Measurements from ENCODE around the gene OXGR1. TPM values are rescaled to one million over a fixed set of nuclear protein-coding genes. Genes with fewer than 3 reads are reported as not detected.

OXGR1 gene
- total and polyA plus RNA-seq, 8 donors, result 0.14 to 0.68 (median 0.26) TPM

- no peaks in the 10 kb centered on the region for H3K4me1 ChIP-seq
- TF ChIP-seq CTCF (IDR thresholded peaks at IDR 0.05), result no peak
- no peak overlapping the region for H3K27ac ChIP-seq
- H3K27me3 ChIP-seq, result peaks cover 15 to 55% of the 10 kb centered on the region in 2 donors
- no peaks in the 10 kb centered on the region for H3K9me3 ChIP-seq
- intact Hi-C loops (cut with DNase I), result no loop called here
- H3K4me3 ChIP-seq, result no peak overlapping the region
- no peak for DNase-seq
- ATAC-seq, result no peak
- no peaks in the 10 kb centered on the region for H3K36me3 ChIP-seq
Measured at GRCh38 chr13:97015661-97016350, 21.5 kb upstream of the OXGR1 start.

- DNase-seq, result no peak
- no peak overlapping the region for H3K27ac ChIP-seq
- peaks cover 10 to 47% of the 10 kb centered on the region in 2 donors for H3K27me3 ChIP-seq
- intact Hi-C loops (cut with DNase I), result no loop called here
- no peak for TF ChIP-seq CTCF (IDR thresholded peaks at IDR 0.05)
- ATAC-seq, result no peak
- no peak overlapping the region for H3K4me3 ChIP-seq
- H3K9me3 ChIP-seq, result no peaks in the 10 kb centered on the region
- H3K36me3 ChIP-seq, result no peaks in the 10 kb centered on the region
- no peaks in the 10 kb centered on the region for H3K4me1 ChIP-seq
Measured at GRCh38 chr13:97012251-97013048, 18.2 kb upstream of the OXGR1 start.

- H3K4me3 ChIP-seq, result no peak overlapping the region
- DNase-seq, result no peak
- no peak overlapping the region for H3K27ac ChIP-seq
- no peaks in the 10 kb centered on the region for H3K36me3 ChIP-seq
- no peak for TF ChIP-seq CTCF (IDR thresholded peaks at IDR 0.05)
- no peaks in the 10 kb centered on the region for H3K4me1 ChIP-seq
- peaks cover 9 to 40% of the 10 kb centered on the region in 2 donors for H3K27me3 ChIP-seq
- no peaks in the 10 kb centered on the region for H3K9me3 ChIP-seq
- ATAC-seq, result no peak
- intact Hi-C loops (cut with DNase I), result no loop called here
Measured at GRCh38 chr13:97011446-97012131, 17.3 kb upstream of the OXGR1 start.

- ATAC-seq (no peak), DNase-seq (no peak)
- Histone ChIP-seq H3K36me3 (no peaks in the 10 kb centered on the region), H3K4me1 (no peaks in the 10 kb centered on the region), H3K9me3 (no peaks in the 10 kb centered on the region), H3K27ac (no peak overlapping the region), H3K4me3 (no peak overlapping the region), H3K27me3 (peaks cover 9 to 20% of the 10 kb centered on the region in 2 donors)
- TF ChIP-seq CTCF (IDR thresholded peaks at IDR 0.05), result no peak
- intact Hi-C loops (cut with DNase I), result no loop called here
Measured at GRCh38 chr13:97008643-97009042, 14.4 kb upstream of the OXGR1 start.
